Activated CD8-positive, alpha-beta T cell treated with anti-CD3 and anti-CD28 coated beads, Interleukin-2, amount 10 ng/mL, durations not matched to agents 7 days and 5 days (primary cell): Measurements from ENCODE around the gene LGI2. TPM values are rescaled to one million over a fixed set of nuclear protein-coding genes. Genes with fewer than 3 reads are reported as not detected.
"Not testable (repeated sequence)": the region's sequence is repeated elsewhere in the genome, so short reads cannot be mapped to it uniquely, and the experiment has no call there.

Experiments used
- ATAC-seq: fragments of 150-1000 bp; cut with Tn5 transposase; one replicate; pipeline ENCODE4 v1.10.0; 2021; ENCODE audit warnings: moderate library complexity
- CTCF ChIA-PET: fragments of 350-600 bp; sonication (Branson Sonifier 250); formaldehyde crosslinking; loops from one replicate; lab custom pipeline; 2021; ENCODE audit warnings: antibody characterized with exemption; lab: Charles Lee
- POLR2A ChIA-PET: fragments of 350-600 bp; sonication (Branson Sonifier 250); formaldehyde crosslinking; loops from one replicate; lab custom pipeline; 2021; ENCODE audit warnings: antibody characterized with exemption; lab: Charles Lee
- DNase-seq: peaks from one replicate; pipeline ENCODE4 v3.0.0-alpha.2; 2020
- H3K27ac Mint-ChIP-seq: one replicate; pipeline ENCODE4 v1.8.0; 2021; ENCODE audit warnings: mild to moderate bottlenecking, mixed read lengths
- H3K27me3 Mint-ChIP-seq: one replicate; pipeline ENCODE4 v1.8.0; 2021; ENCODE audit warnings: low read depth, mixed read lengths
- H3K36me3 Mint-ChIP-seq: one replicate; pipeline ENCODE4 v1.8.0; 2021; ENCODE audit warnings: low read depth, mixed read lengths
- H3K4me1 Mint-ChIP-seq: one replicate; pipeline ENCODE4 v1.8.0; 2021; ENCODE audit warnings: low read depth, mixed read lengths
- H3K4me3 Mint-ChIP-seq: one replicate; pipeline ENCODE4 v1.8.0; 2021; ENCODE audit warnings: mild to moderate bottlenecking, mixed read lengths
- H3K9me3 Mint-ChIP-seq: one replicate; pipeline ENCODE4 v1.8.0; 2022; ENCODE audit warnings: mixed read lengths; ENCODE audit not compliant: insufficient read depth
- total RNA-seq, 2 experiments: library from RNA; stranded (reverse); gene quantifications; one replicate each; pipeline ENCODE4 v1.2.3, GENCODE V29; 2021

The LGI2 gene, protein sequence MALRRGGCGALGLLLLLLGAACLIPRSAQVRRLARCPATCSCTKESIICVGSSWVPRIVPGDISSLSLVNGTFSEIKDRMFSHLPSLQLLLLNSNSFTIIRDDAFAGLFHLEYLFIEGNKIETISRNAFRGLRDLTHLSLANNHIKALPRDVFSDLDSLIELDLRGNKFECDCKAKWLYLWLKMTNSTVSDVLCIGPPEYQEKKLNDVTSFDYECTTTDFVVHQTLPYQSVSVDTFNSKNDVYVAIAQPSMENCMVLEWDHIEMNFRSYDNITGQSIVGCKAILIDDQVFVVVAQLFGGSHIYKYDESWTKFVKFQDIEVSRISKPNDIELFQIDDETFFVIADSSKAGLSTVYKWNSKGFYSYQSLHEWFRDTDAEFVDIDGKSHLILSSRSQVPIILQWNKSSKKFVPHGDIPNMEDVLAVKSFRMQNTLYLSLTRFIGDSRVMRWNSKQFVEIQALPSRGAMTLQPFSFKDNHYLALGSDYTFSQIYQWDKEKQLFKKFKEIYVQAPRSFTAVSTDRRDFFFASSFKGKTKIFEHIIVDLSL
- not detected for total RNA-seq

DNA sequence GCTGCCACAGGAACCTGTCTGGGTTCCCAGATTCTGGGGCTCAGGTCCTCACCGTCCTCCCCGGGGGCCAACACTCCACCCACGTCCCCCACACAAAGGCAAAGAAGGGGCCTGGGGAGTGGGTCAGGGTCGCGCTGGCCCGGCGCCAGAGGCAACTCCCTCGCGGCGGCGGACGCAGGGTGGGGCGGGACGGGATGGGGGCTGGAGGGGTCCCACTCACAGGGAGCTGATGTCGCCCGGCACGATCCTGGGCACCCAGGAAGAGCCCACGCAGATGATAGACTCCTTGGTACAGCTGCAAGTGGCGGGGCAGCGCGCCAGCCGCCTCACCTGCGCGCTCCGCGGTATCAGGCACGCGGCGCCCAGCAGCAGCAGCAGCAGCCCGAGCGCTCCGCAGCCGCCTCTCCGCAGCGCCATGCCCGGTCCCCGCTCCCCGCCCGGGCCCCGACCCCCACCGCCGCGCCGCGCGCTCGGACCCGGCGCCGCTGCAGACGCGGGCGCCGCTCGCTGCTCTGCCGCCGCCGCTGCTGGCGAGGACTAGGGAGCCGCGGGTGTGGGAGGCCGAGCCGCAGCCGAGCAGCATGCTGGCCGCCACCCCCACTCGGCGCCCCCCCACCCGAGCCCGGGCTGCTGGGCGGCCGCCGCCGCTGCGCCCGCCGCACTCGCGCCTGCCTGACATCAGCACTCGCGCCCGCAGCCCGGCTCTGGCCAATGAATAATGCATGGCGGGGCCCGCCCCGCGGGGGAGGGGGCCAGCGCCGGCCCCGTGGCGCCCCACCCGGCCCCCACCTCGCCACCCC, at the start of gene LGI2:
Gene LGI2, minus strand, starts transcription at position 670 of the 800 bp plus-strand sequence. Its CDS starts 253 bp downstream, at position 417.
- POLR2A ChIA-PET: no interaction called here
- no peak for DNase-seq
- H3K4me1 Mint-ChIP-seq: no peaks in the 10 kb centered on the region
- no peak for ATAC-seq
- CTCF ChIA-PET: no interaction called here
- no peak within 1 kb of the TSS for H3K27ac Mint-ChIP-seq
- H3K27me3 Mint-ChIP-seq: peaks cover 65% of the 10 kb centered on the region
- H3K36me3 Mint-ChIP-seq: no peaks in the 10 kb centered on the region
- no peak within 1 kb of the TSS for H3K4me3 Mint-ChIP-seq
- H3K9me3 Mint-ChIP-seq: no peaks in the 10 kb centered on the region

GRCh38 chr4:25078523-25078922, 47.8 kb upstream of the LGI2 start:
- Mint-ChIP-seq H3K27me3 (peaks cover 4% of the 10 kb centered on the region), H3K27ac (no peak overlapping the region), H3K9me3 (no peaks in the 10 kb centered on the region), H3K4me3 (no peak overlapping the region), H3K36me3 (no peaks in the 10 kb centered on the region), H3K4me1 (no peaks in the 10 kb centered on the region)
- ATAC-seq (no peak), DNase-seq (no peak)
- ChIA-PET POLR2A (no interaction called here), CTCF (no interaction called here)

GRCh38 chr4:25076625-25077398, 46.1 kb upstream of the LGI2 start:
- H3K4me1 Mint-ChIP-seq: no peaks in the 10 kb centered on the region
- DNase-seq: no peak
- H3K9me3 Mint-ChIP-seq: no peaks in the 10 kb centered on the region
- H3K27me3 Mint-ChIP-seq: peaks cover 4% of the 10 kb centered on the region
- no peak overlapping the region for H3K4me3 Mint-ChIP-seq
- no peak for ATAC-seq
- POLR2A ChIA-PET: no interaction called here
- H3K36me3 Mint-ChIP-seq: no peaks in the 10 kb centered on the region
- no peak overlapping the region for H3K27ac Mint-ChIP-seq
- CTCF ChIA-PET: no interaction called here

DNA sequence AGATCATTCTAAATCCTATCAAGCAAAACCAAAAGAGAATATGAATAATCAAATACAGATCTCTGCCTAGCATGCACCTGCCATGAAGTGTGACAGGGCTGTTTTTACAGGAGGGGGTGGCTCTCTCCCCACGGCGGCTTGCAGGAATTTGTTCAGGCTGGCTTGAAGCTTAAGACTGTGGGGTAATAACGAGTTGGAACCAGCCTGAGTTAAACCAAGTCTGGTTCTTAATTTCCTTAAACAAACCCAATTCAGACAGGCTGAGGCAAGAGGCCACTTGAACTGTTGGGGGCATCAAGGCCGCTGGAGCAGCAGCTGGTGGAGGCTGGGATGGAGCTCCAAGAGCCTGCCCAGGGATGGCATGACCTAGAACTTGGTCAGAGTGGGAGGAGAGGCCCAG, 45.1 kb upstream of the LGI2 start:
- DNase-seq: no peak
- no peak overlapping the region for H3K4me3 Mint-ChIP-seq
- H3K27me3 Mint-ChIP-seq: peaks cover 4% of the 10 kb centered on the region
- ATAC-seq: no peak
- no peaks in the 10 kb centered on the region for H3K9me3 Mint-ChIP-seq
- ChIA-PET CTCF (no interaction called here), POLR2A (no interaction called here)
- H3K27ac Mint-ChIP-seq: no peak overlapping the region
- no peaks in the 10 kb centered on the region for H3K36me3 Mint-ChIP-seq
- no peaks in the 10 kb centered on the region for H3K4me1 Mint-ChIP-seq

DNA sequence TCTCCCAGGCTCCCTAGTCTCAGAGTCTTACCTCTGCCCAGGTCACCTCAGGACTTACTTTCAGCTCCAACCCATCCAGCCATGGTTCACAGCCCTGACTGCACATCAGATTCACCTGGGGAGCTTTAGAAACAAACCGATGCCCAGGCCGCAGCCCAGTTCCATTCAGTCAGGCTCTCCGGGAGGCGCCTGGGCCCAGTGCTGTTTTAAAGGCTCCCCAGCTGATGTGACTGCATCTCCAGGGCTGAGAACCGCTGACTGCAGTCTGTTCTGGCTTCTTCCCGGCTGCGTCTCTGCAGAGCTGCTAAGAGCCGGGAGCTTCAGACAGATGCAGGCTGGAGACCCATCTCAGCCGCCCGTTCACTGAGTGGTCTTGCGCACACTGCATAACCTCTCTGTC, 44.4 kb upstream of the LGI2 start:
- Mint-ChIP-seq H3K4me1 (no peaks in the 10 kb centered on the region), H3K4me3 (no peak overlapping the region), H3K27me3 (peaks cover 4% of the 10 kb centered on the region), H3K27ac (no peak overlapping the region), H3K36me3 (no peaks in the 10 kb centered on the region), H3K9me3 (no peaks in the 10 kb centered on the region)
- DNase-seq: no peak
- ChIA-PET CTCF (no interaction called here), POLR2A (no interaction called here)
- no peak for ATAC-seq

DNA sequence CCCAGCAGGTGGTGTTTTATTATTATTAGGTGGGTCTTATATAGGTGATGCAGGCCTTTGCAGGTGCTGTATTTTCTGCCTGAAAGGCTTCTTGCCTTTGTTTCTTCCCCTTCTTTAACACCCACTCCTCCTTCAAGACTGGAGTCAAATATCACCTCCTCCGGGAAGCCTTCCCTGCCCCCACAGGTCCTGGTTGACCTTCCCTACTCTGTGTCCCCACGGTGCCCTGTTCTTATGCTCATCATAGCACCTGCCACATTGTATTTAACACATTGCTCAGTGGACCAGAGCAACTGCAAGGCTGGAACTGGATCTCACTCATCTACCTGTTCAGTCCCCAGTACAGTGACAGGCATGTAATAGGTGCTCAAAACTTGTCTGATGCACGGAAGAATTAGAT, 39.8 kb upstream of the LGI2 start:
- DNase-seq (no peak), ATAC-seq (no peak)
- no peaks in the 10 kb centered on the region for H3K4me1 Mint-ChIP-seq
- H3K36me3 Mint-ChIP-seq: no peaks in the 10 kb centered on the region
- no peak overlapping the region for H3K27ac Mint-ChIP-seq
- ChIA-PET POLR2A (no interaction called here), CTCF (no interaction called here)
- no peaks in the 10 kb centered on the region for H3K27me3 Mint-ChIP-seq
- no peaks in the 10 kb centered on the region for H3K9me3 Mint-ChIP-seq
- H3K4me3 Mint-ChIP-seq: no peak overlapping the region

DNA sequence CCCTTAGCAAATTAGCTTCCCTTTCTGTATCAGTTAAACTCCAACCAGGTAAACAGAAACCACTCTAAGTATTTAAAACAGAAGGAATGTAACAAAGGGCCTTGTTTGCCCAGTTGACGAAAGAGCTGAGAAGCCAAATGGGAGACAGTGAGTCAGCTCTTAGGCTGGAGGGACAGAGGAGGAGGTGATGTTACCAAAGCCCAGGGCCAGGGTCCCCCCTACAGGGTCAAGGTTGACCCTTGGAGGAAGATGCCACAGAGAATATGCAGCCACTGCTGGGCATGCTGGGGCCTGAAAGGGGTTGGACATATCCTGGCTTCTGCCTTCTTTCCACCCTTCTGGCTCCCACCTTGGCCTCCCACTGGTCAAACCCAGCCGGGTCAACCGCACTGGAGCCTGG, 38.3 kb upstream of the LGI2 start:
- CTCF ChIA-PET: no interaction called here
- Mint-ChIP-seq H3K4me3 (no peak overlapping the region), H3K4me1 (no peaks in the 10 kb centered on the region)

GRCh38 chr4:25068386-25068785, 37.6 kb upstream of the LGI2 start:
- H3K27ac Mint-ChIP-seq: no peak overlapping the region
- no peaks in the 10 kb centered on the region for H3K27me3 Mint-ChIP-seq
- ATAC-seq (no peak), DNase-seq (no peak)
- no peaks in the 10 kb centered on the region for H3K36me3 Mint-ChIP-seq
- no peaks in the 10 kb centered on the region for H3K4me1 Mint-ChIP-seq
- H3K4me3 Mint-ChIP-seq: no peak overlapping the region
- CTCF ChIA-PET: no interaction called here
- no peaks in the 10 kb centered on the region for H3K9me3 Mint-ChIP-seq
- POLR2A ChIA-PET: no interaction called here

More for the DNA sequence above, 38.3 kb upstream of the LGI2 start:
- Mint-ChIP-seq H3K27me3 (no peaks in the 10 kb centered on the region), H3K36me3 (no peaks in the 10 kb centered on the region), H3K9me3 (no peaks in the 10 kb centered on the region), H3K27ac (no peak overlapping the region)
- ATAC-seq (no peak), DNase-seq (no peak)
- POLR2A ChIA-PET: no interaction called here

GRCh38 chr4:25065932-25066590, 35.3 kb upstream of the LGI2 start:
- Mint-ChIP-seq H3K27me3 (no peaks in the 10 kb centered on the region), H3K4me3 (no peak overlapping the region), H3K9me3 (no peaks in the 10 kb centered on the region), H3K4me1 (no peaks in the 10 kb centered on the region), H3K27ac (no peak overlapping the region), H3K36me3 (no peaks in the 10 kb centered on the region)
- DNase-seq (no peak), ATAC-seq (no peak)
- CTCF ChIA-PET: interaction anchor here (1.5 kb wide), 1 partner anchor 21 kb away, joined by 3 read pairs; no protein-coding TSS in a partner anchor
- POLR2A ChIA-PET: no interaction called here

- no peak for DNase-seq
- Mint-ChIP-seq H3K9me3 (no peaks in the 10 kb centered on the region), H3K36me3 (no peaks in the 10 kb centered on the region), H3K4me1 (no peaks in the 10 kb centered on the region), H3K4me3 (no peak overlapping the region), H3K27ac (no peak overlapping the region), H3K27me3 (no peaks in the 10 kb centered on the region)
- POLR2A ChIA-PET: no interaction called here
- CTCF ChIA-PET: interaction anchor here (1.5 kb wide), 1 partner anchor 20 kb away, joined by 3 read pairs; no protein-coding TSS in a partner anchor
- no peak for ATAC-seq
Observed at GRCh38 chr4:25065431-25065858, 34.7 kb upstream of the LGI2 start.

- POLR2A ChIA-PET, CTCF ChIA-PET, H3K9me3 Mint-ChIP-seq, H3K4me3 Mint-ChIP-seq, H3K36me3 Mint-ChIP-seq, DNase-seq, H3K27ac Mint-ChIP-seq, H3K4me1 Mint-ChIP-seq, ATAC-seq, H3K27me3 Mint-ChIP-seq: not testable (repeated sequence)
Observed at GRCh38 chr4:25064447-25064846, 33.7 kb upstream of the LGI2 start.
